Activated T-helper 1 cell treated with anti-CD3 and anti-CD28 coated beads, Interleukin-2, amount 50 U/mL, for 16 hours (primary cell): ENCODE results near the gene UVRAG.
A peak's percentile ranks its signal among the peaks of the same experiment; 100 is the strongest.

Experiments
- DNase-seq, 2 donors: peaks; one replicate each; pipeline ENCODE4 v3.0.0-alpha.2; 2020; ENCODE audit warnings: low read depth in 1 of 2, low spot score in 1 of 2

UVRAG gene

GRCh38 chr11:75802913-75803820 lies 11.8 kb upstream of the UVRAG start:
- peak; percentile 40 to 44 for DNase-seq

- no peak for DNase-seq
These were observed 5.9 kb upstream of the UVRAG start for GRCh38 chr11:75809111-75809510.

GRCh38 chr11:75809991-75810390 lies 5.0 kb upstream of the UVRAG start:
- DNase-seq, result no peak

GRCh38 chr11:75810637-75811390 lies 4.2 kb upstream of the UVRAG start:
- no peak for DNase-seq

GRCh38 chr11:75811485-75811884 lies 3.5 kb upstream of the UVRAG start:
- DNase-seq, result no peak

- DNase-seq, result no peak
These were observed 2.4 kb upstream of the UVRAG start for GRCh38 chr11:75812542-75813040.

- DNase-seq, result no peak
These were observed 1.9 kb upstream of the UVRAG start for GRCh38 chr11:75813124-75813523.

GRCh38 chr11:75813622-75814039 lies 1.4 kb upstream of the UVRAG start:
- no peak for DNase-seq

GRCh38 chr11:75814363-75814676 lies 690 bp upstream of the UVRAG start:
- no peak for DNase-seq

GRCh38 chr11:75815345-75816168 lies 547 bp downstream of the UVRAG start:
- DNase-seq, result peak in 1 of 2 donors; percentile 37

GRCh38 chr11:75816561-75817239 lies 1.7 kb downstream of the UVRAG start:
- DNase-seq, result no peak

- DNase-seq, result no peak
These were observed 5.6 kb downstream of the UVRAG start for GRCh38 chr11:75820645-75821044.

- DNase-seq, result no peak
These were observed 6.2 kb downstream of the UVRAG start for GRCh38 chr11:75821202-75821601.

- no peak for DNase-seq
These were observed 7.5 kb downstream of the UVRAG start for GRCh38 chr11:75822541-75822940.

GRCh38 chr11:75823415-75823814 lies 8.4 kb downstream of the UVRAG start:
- DNase-seq, result no peak

- no peak for DNase-seq
These were observed 8.9 kb downstream of the UVRAG start for GRCh38 chr11:75823946-75824345.

- DNase-seq, result no peak
These were observed 11.6 kb downstream of the UVRAG start for GRCh38 chr11:75826461-75827230.

GRCh38 chr11:75827562-75827961 lies 12.6 kb downstream of the UVRAG start:
- no peak for DNase-seq

GRCh38 chr11:75831915-75832502 lies 17.0 kb downstream of the UVRAG start:
- no peak for DNase-seq

GRCh38 chr11:75834728-75835127 lies 19.7 kb downstream of the UVRAG start:
- DNase-seq, result no peak
